Cardiac fibroblast (primary cell): ENCODE results near the gene IQCH.
"Not testable (repeated sequence)": the region's sequence is repeated elsewhere in the genome, so short reads cannot be mapped to it uniquely, and the experiment has no call there.

Source experiments
- DNase-seq, 2 donors: peaks; one replicate each; pipeline versions ENCODE4 v3.0.0 to v3.0.0-alpha.2; 2010; ENCODE audit warnings: low read depth in 2 of 2
- H3K4me3 ChIP-seq, 2 donors: replicated peaks in 1 of 2; 1 replicate in 1 of 2; 2 replicates in 1 of 2; pipeline ENCODE4 v1.5.1; 2011; ENCODE audit warnings: low read depth in 2 of 2, low read length in 2 of 2, mild to moderate bottlenecking in 2 of 2, moderate library complexity in 1 of 2
- CTCF ChIP-seq: IDR thresholded peaks from one replicate; pipeline ENCODE4 v1.5.1; 2011; ENCODE audit warnings: low read depth, mild to moderate bottlenecking, low read length, inconsistent platforms

The IQCH gene

GRCh38 chr15:67244971-67245478, 9.6 kb upstream of the IQCH start:
- DNase-seq: peak; percentile 53 to 86
- no peak overlapping the region for H3K4me3 ChIP-seq
- TF ChIP-seq CTCF: no peak

- not testable (repeated sequence) for H3K4me3 ChIP-seq, DNase-seq
Observed at GRCh38 chr15:67246606-67247005, 8.0 kb upstream of the IQCH start.

GRCh38 chr15:67248011-67248505, 6.5 kb upstream of the IQCH start:
- peak in 1 of 2 donors; percentile 53 for DNase-seq
- no peak for TF ChIP-seq CTCF
- no peak overlapping the region for H3K4me3 ChIP-seq

GRCh38 chr15:67249830-67250229, 4.8 kb upstream of the IQCH start:
- H3K4me3 ChIP-seq: no peak overlapping the region
- DNase-seq: no peak
- TF ChIP-seq CTCF: no peak

- no peak for TF ChIP-seq CTCF
- no peak overlapping the region for H3K4me3 ChIP-seq
- DNase-seq: no peak
Observed at GRCh38 chr15:67251318-67251717, 3.3 kb upstream of the IQCH start.

GRCh38 chr15:67253101-67253500, 1.5 kb upstream of the IQCH start:
- TF ChIP-seq CTCF: no peak
- no peak for DNase-seq
- peak overlapping the region in 1 of 2 donors; percentile 97 for H3K4me3 ChIP-seq

- H3K4me3 ChIP-seq: peak overlapping the region; percentile 97 to 98
- no peak for TF ChIP-seq CTCF
Observed at GRCh38 chr15:67253549-67254237, 893 bp upstream of the IQCH start.

More at GRCh38 chr15:67253549-67254237, 893 bp upstream of the IQCH start:
- DNase-seq: peak; percentile 28 to 42
